Uterus (tissue), 2 donors: ENCODE measurements around the gene CHTF8.

ENCODE experiments used
- POLR2A ChIP-seq, 2 donors: fragments of 450-650 bp; IDR thresholded peaks; one replicate each; pipeline ENCODE4 v1.6.1; 2016; ENCODE audit warnings: antibody characterized with exemption in 2 of 2, mild to moderate bottlenecking in 1 of 2, moderate library complexity in 1 of 2
- TF ChIP-seq, protein P1 (sequence below), 4 experiments: fragments of 200-600 bp in 2 of 4; fragments of 450-650 bp in 2 of 4; sonication (generic) in 2 of 4; IDR thresholded peaks; one replicate each; pipeline ENCODE4 v1.5.1; 2016 to 2019; ENCODE audit warnings: antibody characterized with exemption in 4 of 4, mild to moderate bottlenecking in 2 of 4, moderate library complexity in 1 of 4

DNA sequence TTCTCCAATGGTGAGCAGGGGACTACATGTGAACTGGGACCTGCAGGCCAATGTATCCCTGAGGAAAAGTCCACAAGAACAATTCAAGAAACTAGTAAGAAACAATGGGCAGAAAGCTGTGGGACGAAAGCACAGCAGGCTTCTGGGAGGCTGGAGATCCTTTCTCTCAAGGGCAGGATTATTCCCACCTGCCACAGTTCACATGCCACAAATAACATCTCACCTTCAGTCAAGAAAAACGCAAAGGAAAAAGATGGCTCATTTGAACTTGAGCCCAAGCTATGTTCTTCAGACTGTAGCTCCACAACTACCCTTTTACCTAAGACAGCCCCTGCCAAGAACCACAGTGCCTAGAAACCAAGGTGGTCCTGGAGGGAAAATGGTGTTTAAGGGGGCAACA, 13.9 kb downstream of the CHTF8 start:
- no peak for TF ChIP-seq POLR2A (IDR thresholded peaks at IDR 0.05)
- TF ChIP-seq, protein P1, sequence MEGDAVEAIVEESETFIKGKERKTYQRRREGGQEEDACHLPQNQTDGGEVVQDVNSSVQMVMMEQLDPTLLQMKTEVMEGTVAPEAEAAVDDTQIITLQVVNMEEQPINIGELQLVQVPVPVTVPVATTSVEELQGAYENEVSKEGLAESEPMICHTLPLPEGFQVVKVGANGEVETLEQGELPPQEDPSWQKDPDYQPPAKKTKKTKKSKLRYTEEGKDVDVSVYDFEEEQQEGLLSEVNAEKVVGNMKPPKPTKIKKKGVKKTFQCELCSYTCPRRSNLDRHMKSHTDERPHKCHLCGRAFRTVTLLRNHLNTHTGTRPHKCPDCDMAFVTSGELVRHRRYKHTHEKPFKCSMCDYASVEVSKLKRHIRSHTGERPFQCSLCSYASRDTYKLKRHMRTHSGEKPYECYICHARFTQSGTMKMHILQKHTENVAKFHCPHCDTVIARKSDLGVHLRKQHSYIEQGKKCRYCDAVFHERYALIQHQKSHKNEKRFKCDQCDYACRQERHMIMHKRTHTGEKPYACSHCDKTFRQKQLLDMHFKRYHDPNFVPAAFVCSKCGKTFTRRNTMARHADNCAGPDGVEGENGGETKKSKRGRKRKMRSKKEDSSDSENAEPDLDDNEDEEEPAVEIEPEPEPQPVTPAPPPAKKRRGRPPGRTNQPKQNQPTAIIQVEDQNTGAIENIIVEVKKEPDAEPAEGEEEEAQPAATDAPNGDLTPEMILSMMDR (IDR thresholded peaks at IDR 0.05) = no peak
